AG09319 (cell line): ENCODE measurements around the gene C19orf33.
"Not testable (repeated sequence)": the region's sequence is repeated elsewhere in the genome, so short reads cannot be mapped to it uniquely, and the experiment has no call there.

ENCODE experiments used
- DNase-seq: peaks from one replicate; pipeline ENCODE4 v3.0.0-alpha.2; 2010; ENCODE audit warnings: low read depth; ENCODE audit errors: extremely low read depth
- CTCF ChIP-seq: IDR thresholded peaks from 2 replicates; pipeline ENCODE4 v1.5.1; 2011; ENCODE audit warnings: low read depth, mild to moderate bottlenecking, inconsistent platforms, low read length, moderate library complexity

C19orf33 gene

DNA sequence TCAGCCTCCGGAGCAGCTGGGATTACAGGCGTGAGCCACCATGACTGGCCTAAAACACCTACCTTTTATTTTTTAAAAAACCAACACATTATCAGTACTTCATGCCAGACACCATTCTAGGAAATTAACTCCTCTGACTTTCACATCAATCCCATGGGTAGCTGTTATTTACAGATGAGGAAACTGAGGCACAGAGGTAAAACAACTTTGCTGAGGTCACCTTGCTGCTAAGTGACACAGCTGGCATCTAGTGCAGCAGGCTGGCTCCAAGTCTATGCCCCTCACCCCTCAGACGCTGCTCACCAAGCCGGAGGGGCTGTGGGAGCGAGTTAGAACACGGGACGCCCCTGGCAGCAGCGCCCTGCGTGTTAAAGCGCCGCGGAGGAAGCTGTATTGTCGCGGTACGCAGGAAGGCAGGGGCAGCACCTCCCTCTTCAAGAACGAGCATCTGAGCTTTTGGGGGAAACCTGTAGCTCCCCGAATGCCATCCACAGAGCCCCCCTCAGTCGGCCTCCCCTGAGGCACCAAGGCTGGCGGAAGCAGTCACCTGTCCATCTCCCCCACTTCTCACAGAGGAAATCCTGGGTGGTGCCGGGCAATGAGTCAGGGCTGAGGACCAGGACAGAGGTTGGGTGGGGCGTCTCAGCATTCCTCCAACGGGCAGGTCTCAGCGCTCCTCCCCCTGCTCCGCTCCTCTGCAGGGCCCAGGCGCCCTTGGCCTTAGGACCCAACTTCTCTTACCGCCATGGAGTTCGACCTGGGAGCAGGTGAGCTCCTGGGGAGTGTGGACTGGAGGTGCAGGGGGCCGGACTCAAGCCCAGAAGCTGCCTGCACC is at the start of gene C19orf33:
TSS of gene C19orf33 (plus strand) at position 735 of the 835 bp plus-strand sequence. CDS start at position 746, 11 bp downstream.
- DNase-seq: no peak
- TF ChIP-seq CTCF: no peak

DNA sequence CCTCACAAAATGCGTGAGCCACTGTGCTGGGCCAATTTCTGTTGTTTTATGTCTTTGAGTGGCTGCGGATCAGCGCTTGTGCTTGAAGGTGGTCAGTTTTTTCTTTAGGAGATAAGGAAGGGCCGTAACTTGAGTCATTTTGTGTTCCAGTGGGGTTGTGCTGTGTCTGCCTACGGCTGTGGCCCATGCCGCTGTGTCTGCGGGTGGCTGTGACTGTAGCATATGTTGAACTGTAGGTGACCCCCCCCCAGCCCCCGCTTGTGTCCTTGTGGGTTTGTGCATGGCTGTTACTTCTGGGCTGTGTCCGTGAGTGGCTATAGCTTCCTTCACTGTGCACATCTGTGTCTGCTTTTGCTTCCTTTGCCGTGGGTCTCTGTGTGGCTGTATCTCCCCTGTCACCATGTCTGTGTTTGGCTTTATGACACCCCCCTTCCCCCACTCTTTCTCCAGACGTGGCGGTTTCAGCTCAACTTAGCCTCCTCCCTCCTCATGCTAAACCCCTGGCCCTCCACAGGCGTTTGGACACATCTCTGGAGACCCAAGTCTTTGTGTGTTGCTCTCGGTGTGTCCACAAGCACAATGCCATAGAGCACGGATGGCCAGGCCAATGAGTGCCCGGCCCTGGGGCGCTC is 48.6 kb upstream of the C19orf33 start:
- no peak for DNase-seq
- no peak for TF ChIP-seq CTCF

GRCh38 chr19:38261942-38262341 is 42.1 kb upstream of the C19orf33 start:
- DNase-seq: not testable (repeated sequence)

DNA sequence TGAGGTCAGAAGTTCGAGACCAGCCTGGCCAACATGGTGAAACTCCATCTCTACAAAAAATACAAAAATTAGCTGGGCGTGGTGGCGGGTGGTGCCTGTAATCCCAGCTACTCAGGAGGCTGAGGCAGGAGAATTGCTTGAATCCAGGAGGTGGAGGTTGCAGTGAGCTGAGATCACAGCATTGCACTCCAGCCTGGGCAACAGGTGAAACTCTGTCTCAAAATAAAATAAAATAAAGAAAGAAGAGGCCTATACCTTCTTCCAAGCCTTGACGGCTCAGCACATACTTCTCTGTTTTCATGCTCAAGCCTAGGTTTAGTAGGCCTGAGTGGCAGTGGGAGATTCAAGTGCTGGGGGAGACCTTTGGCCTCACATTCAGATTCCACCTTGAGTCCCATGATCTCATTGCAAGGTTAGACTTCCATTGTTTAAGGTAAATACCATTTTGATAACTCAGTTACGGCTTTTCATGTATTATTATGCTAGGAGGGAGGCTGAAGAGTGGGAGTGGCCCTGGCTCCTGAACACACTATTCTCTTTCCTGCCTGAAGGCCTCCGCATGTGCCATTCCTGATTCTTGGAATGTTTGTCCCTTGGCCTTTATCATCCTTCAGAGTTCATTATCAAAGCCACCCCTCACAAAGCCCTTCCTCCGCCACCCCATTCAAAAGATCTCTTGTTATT is 41.3 kb upstream of the C19orf33 start:
- DNase-seq: no peak
- no peak for TF ChIP-seq CTCF

GRCh38 chr19:38263689-38264485 is 40.2 kb upstream of the C19orf33 start:
- no peak for DNase-seq
- no peak for TF ChIP-seq CTCF

GRCh38 chr19:38264486-38265212 is 39.4 kb upstream of the C19orf33 start, which contains the start of gene SPINT2:
Gene SPINT2, plus strand, starts transcription at chr19:38264573. Its CDS starts 320 bp downstream, at chr19:38264893.
- no peak for TF ChIP-seq CTCF
- no peak for DNase-seq
